GM19238 (cell line): Measurements from ENCODE around the gene VAC14.

Source experiments
- DNase-seq: peaks from one replicate; pipeline ENCODE4 v3.0.0; 2011; ENCODE audit warnings: low spot score; ENCODE audit not compliant: insufficient read length

VAC14 gene

DNA sequence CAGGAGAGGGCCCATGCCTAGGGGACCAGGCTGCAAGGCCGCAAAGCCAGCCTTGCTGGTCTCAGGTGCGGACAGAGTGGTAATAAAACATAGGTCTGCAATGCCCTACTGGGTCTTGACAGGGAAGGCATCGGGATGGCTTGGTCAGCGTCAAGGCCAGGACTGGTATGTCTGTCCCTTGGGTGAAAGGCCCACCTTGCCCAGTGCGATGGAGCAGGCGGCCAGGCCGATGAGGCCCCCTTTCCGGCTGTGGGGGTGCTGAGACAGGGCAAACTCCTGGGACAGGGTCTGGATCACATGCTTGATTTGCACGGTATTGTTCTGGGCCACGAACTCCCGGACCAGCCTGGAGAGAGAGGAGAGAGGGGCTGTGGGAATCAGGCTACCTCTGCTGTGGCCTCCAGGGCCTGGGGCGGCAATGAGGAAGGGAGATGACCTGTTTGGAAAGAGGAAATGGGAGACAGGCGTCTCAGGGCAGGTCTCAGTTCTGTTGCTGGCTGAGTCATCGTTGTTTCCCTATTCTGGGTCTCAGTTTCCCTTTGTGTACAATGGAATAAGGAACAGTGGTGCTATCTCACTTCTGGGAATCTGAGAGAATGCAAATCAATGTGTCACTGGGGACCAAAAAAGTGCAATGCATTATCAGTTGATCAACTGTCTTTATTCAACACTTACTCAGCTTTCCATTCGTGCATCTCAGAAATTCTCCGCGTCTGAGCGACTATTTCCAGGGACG lies 14.8 kb downstream of the VAC14 start:
- no peak for DNase-seq

DNA sequence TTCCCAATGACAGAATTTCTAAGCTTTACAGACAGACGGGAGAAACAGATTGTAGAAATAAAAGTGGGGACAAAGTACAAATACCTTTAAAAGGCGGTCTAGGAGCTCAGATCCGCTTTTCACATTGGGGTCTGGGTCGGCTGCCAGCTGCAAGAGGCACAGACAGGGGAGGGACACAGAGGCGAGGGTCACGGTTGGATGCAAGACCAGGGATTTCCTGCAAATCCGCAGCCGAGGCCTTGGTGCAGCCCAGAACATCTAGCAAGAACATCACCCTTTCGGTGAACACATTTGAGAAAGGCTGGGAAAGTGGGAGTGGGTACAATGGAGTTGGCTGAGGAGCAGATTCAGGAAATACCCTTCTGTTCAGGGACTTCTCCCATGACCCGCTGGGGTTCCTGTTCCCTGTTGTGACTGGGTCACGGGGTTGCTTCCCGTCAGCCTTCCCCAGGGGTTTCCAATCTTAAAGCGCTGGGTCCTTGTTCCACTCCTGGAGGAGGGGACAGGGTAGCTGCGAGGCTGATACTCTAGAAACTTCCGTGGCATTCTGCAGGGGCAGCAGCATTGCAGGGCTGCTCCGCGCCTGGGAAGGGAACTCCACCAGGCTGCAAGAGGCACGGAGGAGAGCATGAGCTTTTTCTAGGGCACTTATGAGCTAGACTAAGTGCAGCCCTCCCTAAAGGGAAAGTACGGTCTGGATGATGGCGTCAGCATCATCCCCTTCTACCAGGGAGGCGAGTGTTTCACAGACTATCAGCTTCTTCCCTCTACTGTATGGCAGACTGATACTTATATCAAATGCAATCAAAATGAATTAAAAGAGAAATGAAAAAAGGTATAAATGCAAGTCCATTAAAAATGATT lies 16.0 kb downstream of the VAC14 start:
- no peak for DNase-seq

DNA sequence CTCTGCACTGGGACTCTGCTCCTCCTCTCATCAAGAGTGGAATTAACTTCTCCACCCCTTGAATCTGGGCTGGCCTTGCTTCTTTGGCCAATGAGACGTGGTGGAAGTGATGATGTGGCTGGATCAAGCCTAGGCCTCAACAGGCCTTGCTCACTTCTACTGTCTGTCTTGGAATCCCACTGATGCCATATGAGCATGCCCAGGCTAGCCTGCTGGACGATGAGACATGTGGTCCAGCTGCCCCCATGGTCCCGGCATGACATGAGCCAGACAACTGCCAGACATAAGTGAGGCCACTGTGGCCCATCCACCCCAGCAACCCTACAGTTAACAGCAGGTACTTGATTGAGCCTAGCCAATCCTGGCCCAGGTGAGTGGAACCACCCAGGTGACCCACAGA lies 18.7 kb downstream of the VAC14 start:
- no peak for DNase-seq

DNA sequence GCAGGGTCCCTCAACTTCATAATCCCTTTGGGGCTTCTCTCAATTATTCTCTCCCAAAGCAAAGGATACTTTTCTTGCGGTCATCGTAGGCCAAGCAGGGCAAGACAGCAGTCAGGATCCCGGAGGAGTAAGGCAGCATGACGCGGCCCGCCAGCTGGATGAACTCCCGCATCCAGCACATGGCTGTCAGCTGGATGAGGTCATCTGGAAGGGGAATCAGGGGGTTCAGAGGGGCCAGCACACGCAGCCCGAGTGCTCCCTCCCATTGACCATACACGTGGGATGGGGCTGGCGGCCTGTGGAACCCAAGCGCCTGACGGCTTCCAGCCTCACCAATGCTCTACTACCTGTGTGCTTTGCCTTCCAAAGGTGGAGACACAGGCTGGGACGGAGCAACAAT lies 19.2 kb downstream of the VAC14 start:
- DNase-seq, result no peak

DNA sequence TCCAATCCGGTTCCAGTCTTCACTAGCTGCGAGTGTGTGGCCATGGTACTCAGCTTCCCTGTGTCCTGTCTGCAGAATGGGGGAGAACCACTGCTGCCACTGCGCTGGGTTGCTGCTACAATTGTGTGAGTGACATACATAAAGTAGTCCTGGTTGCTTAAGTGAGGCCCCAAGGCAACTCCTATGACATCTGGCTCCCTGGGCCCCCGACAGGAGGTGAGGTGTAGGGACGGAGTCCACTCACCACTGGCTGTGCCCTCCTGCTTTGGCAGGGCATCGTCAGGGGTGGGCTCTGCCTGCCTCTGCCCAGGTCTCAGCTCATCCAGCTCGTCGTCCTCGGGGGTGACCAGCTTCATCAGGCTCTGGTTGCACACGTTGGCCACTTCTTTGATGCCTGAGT lies 20.4 kb downstream of the VAC14 start:
- no peak for DNase-seq

DNA sequence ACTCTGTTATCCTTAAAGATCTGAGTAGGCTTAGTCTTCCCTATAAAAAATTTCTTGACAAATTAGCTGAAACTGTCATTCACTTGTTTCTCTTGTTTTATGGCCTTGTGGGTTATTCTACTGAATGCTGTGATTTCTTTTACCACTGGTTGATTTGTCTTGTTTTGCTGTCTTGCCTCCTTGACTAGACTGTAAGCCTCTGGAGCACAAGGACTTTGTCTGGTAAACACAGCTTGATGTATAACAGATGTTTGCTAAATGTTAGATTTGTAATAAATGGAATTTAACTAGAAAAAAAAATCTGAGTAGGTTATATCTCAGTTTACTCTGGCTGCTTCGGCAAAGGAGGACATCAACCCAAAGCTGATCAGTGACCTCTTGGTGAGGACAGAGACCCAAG lies 21.6 kb downstream of the VAC14 start:
- no peak for DNase-seq

DNA sequence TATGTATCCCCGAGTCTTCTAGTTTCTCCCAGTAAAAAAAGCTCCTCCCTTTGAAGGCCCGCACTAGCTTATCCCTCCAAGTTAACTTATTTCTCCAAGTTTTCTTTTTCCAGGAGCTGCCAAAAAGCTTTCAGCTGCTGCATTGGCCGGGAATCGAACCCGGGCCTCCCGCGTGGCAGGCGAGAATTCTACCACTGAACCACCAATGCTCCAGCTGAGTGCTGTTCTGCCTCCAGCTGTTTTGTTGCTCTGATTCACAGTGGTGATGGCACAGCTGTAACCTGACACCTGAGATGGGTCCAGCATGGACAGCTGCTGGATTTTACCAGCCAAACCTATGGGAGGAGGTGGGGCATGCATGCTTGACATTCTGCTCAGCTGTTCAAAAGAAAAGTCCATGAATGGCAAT lies 22.1 kb downstream of the VAC14 start:
- DNase-seq, result no peak

DNA sequence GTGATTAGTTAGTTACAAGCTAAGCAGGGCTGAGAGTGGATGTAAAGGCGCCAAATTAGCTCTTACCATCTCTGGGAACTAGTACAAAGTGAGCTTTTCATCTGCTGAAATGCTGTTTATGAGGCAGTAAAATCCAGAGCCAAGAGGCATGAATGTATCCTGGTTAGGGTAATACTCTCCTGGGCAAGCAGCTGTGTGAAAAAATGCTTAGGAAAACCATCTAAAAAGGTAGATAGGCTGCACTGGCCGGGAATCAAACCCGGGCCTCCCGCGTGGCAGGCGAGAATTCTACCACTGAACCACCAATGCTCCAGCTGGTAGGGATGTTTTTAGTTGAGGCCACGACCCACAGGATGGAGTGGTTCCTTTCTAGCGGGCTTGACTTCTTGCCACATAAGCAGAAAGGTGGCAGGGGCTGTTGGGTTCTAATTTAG lies 23.0 kb downstream of the VAC14 start:
- no peak for DNase-seq

DNA sequence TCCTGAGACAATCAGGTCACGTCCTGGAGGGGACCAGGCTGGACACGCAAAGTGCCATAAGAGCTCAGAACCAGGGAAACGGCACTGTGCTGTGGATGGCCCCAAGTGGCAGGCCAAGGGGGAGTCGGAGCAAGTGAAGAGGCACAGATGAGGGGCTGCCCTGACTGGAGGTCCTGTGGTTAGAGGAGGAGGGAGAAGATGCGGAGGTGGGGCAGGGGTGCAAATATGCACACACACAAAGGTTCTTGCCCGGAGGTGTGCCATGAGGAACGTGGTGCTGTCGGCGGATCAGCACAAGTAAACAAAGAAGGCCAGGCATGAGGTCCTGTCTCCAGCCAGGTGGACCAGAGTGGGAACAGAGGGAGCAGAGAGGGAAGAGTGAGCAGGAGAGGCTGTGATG lies 23.5 kb downstream of the VAC14 start:
- DNase-seq, result no peak

DNA sequence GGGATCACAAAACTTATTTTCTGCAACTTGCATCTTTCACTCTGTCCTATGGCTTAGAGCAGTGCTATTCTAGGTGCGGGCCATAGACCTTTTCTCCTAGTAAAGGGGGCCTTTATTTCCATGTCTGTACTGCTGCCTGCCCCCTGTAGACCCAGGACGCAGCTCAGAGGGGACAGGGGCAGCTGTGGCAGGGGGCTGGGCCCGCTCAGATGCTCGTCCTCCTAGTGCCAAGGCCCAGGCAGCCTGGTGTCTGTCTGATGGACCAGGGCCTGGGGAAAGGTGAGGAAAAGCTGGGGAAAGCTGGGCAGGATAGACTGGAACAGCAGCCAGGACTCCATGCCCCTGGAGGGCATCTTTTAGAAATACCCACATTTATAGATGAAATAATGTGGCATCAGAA lies 25.6 kb downstream of the VAC14 start:
- no peak for DNase-seq

DNA sequence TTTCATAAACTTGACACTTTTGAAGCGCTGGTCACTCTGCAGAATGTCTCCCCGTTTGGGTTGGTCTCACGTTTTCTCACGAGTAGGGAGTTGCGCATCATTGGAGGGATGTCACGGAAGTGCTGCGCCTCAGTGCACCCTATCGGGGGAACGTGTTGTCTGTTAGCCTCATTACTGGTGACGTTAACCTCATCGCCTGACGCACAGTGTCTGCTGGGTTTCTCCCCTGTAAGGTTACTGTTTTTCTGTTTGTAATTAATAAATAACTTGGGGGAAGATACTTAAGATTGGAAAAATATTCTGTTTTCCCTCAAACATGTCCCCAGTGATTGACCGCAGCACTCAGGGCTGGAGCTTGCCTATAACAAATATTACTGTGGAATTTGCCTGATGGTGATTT lies 26.7 kb downstream of the VAC14 start:
- no peak for DNase-seq

DNA sequence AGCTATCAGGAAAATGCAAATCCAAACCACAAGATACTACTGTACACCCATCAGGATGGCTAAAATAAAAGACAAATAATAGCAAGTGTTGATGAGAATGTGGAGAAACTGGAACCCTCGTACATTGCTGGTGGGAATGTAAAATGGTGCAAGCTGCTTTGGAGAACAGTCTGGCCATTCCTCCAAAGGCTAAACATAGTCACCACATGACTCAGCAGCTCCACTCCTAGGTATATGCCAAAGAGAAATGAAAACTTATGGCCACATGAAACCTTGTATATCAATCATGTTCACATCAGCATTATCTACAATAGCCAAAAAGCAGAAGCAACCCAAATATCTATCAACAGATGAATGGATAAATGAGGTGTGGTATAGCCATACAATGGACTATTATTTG lies 28.5 kb downstream of the VAC14 start:
- DNase-seq, result no peak

DNA sequence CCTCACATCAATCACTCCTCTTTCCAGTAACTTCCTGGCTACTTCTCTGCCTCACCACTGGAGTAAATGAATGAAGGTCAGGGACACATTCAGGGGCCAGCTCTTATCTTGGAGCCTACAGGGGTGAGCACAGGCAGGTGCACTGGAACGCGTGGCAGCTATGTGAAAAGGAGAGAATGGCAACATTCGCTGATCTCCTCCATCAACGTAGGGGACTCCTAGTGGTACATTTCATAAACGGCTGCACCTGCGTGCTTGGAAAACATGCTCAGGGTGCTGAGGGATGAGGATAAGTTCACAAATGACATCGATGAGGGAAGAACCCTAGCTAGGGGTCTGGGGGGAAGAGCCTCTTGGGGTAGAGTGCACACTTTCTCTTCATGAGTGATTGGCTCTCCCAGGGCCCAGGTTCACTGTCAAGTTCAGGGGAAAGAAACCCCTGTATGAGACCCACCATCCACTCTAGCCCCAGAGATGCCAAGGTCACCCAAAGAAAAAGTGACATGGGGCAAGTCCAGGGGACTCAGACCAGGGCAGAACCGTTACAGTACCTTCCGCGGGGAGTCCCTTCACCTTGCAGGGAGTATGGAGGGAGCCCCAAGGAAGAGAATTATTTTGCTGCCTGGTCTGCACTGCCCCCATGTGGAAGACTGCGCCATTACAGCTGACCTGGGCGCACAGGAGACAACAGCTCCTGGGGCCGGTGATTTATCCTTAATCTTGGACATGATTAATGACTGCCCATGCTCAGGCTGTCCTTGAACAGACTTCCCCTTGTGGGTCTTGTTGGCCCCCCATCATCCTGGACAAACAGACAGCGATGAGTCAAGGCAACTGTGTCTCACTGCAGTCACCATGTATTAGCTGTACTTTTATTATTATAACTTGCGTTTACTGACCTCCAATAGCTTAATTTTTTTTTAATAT lies 30.1 kb downstream of the VAC14 start:
- peak; percentile 59 for DNase-seq

DNA sequence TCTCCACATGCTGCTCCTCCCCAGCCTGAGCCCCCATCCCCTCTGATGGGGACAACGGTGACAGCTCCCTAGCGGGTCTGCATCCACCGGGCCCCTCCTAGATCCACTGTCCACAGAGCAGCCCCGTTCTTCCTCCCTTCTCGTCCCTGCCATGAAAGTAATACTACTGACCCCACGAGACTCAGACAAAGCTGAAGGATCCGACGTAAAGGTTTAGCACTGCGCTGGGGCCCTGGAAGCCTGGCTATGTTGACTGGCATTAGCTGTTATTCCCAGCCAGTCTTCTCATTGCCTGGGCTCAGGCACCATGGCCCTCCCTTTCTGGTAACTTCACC lies 30.7 kb downstream of the VAC14 start:
- DNase-seq, result no peak

DNA sequence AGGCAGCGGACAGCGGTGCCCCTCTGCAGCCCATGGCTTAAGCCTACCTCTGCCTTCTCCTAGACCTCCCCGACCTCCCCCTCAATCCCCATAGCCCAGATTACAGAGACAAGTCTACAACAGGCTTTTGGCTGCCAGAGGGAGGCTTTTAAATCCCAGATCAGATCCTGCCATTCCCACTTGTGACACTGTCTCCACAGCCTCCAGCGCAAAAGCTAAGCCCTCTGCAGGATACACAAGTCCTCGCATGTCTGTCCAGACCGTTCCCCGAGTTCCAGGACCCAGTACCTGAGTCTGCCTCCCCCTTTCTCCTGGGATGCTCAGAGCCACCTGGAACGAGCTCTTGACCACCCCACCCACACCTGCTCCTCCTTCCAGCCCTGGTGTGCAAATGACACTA lies 31.2 kb downstream of the VAC14 start:
- DNase-seq, result no peak

DNA sequence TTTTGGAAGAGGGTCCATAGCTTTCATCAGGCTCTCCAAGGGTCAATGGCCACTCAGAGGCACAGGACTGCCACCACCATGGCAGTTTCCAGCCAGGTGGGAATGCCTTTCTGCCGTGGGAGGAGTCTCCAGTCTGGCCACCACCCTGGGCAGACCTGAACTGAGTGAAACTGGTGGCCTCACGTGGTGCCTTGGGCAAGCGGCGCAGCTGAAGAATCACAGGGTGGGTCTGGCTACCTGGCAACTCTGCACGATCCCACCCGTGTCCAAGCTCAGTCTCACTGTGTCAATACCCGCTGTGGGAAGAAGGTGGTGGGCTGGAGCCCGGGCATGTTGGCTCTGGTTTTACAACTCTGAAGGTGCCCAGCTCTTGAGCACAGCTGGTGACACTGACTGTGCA lies 31.8 kb downstream of the VAC14 start:
- no peak for DNase-seq

DNA sequence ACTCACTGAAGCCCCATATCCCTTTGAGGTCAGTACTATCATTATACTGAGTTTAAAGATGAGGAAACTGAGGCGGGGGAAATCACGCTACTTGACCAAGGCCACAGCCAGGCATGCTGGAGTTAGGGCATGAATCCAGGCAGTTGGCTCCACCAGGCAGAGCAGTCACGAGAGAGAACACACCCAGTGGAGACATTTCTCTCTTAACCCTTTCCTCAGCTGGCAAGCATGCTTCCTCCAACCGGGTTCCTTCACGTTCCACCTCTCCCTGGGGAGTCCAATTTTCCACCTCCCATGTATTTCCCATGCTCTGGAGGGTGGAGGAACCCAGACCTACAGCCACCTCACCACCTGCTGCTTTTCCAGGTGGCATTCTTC lies 32.8 kb downstream of the VAC14 start:
- DNase-seq, result no peak

DNA sequence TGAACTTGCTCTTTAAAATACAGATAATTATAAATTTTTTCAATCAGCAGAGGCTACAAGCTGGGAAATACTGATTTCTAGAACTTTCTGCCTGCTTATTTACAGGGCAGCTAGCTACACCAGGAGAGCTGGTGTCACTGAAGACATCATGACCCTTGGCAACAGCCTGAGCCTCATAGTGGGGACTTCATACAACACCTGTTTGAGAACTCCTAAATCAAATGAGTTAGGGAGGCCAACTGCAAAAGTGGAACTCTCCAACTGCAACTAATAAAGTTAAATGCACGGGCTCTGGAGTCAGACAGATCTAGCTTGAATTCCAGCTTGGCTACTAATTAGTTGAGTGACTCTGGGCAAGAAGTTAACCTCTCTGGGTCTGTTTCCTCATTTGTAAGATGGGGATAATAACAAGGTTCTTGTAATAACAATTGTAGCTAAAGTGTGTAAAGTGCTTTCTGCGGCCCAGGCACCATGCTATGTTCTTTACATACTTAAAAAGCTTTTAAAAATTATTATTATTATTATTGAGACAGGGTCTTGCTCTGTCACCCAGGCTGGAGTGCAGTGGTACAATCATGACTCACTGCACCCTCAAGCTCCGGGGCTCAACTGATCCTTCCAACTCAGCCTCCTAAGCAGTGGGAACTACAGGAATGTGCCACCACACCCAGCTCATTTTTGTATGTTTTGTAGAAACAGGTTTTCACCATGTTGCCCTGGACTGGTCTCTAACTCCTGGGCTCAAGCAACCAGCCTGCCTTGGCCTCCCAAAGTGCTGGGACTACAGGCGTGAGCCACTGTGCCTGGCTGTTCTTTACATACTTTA lies 33.4 kb downstream of the VAC14 start:
- no peak for DNase-seq

DNA sequence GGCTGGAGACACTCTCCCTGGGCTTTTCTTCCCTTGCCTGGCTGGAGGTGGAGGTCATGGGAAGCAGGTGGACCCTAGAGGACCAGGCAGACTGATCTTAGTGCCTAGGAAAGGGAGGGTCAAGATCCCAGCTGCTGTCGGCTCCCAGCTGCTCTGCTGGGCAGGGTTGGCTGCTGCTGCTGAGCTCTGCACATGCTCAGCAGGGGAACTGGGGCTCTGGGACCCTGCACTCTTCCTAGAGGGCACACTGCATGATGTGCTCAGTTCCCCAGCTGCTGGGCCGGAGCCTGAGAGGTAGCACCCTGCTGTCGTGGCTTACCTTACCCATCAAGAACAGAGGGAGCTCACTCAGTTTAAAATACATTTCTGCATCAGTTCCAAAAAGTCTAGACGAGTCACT lies 34.3 kb downstream of the VAC14 start:
- DNase-seq, result no peak

DNA sequence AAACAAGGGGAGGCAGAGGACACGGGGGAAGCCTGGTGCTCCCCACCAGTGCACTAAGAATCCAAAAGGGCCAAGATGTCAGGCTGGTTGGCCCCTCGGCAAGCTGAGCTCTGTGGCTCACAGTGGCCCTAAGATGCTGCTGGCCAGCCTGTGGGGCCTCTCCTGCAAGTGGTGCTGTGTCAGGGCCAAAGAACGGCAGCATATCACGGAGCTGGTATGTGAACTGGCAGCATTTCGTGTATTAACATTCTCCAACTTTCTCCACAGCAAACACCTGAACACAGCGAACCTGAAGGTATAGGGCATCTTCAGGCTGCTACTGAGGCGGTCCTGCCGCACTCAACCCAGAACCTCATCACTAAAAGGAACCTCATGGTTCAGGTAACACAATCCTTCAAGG lies 34.8 kb downstream of the VAC14 start:
- no peak for DNase-seq

DNA sequence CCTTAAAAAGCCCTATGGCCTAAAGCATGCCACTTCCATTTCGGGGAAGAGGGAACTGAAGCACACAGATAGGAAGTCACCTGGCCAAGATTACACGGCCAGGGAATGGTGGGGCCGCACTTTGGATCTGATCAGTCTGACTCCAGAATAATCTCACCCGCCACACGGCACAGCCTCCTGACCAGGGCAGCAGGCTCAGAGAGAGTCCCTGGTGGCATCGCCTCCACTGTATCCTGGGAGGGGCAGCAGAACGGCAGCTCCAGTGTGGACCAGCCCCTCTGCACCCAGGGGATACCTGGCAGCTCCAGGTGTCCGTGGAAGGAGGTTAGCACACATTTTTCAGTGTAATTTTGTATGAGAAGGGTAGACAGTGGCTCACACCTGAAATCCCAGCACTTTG lies 35.5 kb downstream of the VAC14 start:
- DNase-seq, result no peak
